ENCODE results near the gene SACM1L.
"Not testable (repeated sequence)": the region's sequence is repeated elsewhere in the genome, so short reads cannot be mapped to it uniquely, and the experiment has no call there.

Gene SACM1L

DNA sequence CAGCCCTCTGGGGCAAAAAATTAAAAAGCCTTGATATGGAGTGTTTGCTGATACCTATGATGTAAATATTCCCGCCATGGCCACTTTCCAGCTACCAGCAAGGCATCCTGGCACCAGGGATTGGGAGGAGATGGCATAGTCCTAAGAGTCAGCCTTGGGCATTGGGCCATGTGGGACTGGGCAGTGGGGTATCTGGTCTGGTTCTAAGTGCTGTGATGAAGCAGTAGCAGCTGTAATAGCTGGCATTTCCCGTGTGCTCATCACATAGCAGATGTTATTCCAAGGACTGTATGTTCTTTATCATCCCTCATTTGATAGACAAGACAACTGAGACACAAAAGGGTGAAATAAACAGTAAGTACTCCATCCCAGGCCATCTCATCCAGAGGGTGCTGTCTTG lies 6.9 kb upstream of the SACM1L start:
- TF ChIP-seq, protein P1, sequence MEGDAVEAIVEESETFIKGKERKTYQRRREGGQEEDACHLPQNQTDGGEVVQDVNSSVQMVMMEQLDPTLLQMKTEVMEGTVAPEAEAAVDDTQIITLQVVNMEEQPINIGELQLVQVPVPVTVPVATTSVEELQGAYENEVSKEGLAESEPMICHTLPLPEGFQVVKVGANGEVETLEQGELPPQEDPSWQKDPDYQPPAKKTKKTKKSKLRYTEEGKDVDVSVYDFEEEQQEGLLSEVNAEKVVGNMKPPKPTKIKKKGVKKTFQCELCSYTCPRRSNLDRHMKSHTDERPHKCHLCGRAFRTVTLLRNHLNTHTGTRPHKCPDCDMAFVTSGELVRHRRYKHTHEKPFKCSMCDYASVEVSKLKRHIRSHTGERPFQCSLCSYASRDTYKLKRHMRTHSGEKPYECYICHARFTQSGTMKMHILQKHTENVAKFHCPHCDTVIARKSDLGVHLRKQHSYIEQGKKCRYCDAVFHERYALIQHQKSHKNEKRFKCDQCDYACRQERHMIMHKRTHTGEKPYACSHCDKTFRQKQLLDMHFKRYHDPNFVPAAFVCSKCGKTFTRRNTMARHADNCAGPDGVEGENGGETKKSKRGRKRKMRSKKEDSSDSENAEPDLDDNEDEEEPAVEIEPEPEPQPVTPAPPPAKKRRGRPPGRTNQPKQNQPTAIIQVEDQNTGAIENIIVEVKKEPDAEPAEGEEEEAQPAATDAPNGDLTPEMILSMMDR (IDR thresholded peaks at IDR 0.05; ENCODE audit: control insufficient read depth, insufficient read depth, low read depth, low read length, missing control alignments), result no peak
- H3K4me3 ChIP-seq (ENCODE audit: control insufficient read depth, low read depth, low read length), result no peak overlapping the region
- no peak for DNase-seq (ENCODE audit: low read depth)

GRCh38 chr3:45682786-45683185 lies 6.4 kb upstream of the SACM1L start:
- DNase-seq (ENCODE audit: low read depth), result no peak
- TF ChIP-seq, protein P1 (IDR thresholded peaks at IDR 0.05; ENCODE audit: control insufficient read depth, insufficient read depth, low read depth, low read length, missing control alignments), result no peak

GRCh38 chr3:45683417-45684326 lies 5.5 kb upstream of the SACM1L start:
- TF ChIP-seq, protein P1 (IDR thresholded peaks at IDR 0.05; ENCODE audit: control insufficient read depth, insufficient read depth, low read depth, low read length, missing control alignments), result no peak
- H3K4me3 ChIP-seq (ENCODE audit: control insufficient read depth, low read depth, low read length), result no peak overlapping the region
- no peak for DNase-seq (ENCODE audit: low read depth)

More at GRCh38 chr3:45682786-45683185, 6.4 kb upstream of the SACM1L start:
- no peak overlapping the region for H3K4me3 ChIP-seq (ENCODE audit: control insufficient read depth, low read depth, low read length)

DNA sequence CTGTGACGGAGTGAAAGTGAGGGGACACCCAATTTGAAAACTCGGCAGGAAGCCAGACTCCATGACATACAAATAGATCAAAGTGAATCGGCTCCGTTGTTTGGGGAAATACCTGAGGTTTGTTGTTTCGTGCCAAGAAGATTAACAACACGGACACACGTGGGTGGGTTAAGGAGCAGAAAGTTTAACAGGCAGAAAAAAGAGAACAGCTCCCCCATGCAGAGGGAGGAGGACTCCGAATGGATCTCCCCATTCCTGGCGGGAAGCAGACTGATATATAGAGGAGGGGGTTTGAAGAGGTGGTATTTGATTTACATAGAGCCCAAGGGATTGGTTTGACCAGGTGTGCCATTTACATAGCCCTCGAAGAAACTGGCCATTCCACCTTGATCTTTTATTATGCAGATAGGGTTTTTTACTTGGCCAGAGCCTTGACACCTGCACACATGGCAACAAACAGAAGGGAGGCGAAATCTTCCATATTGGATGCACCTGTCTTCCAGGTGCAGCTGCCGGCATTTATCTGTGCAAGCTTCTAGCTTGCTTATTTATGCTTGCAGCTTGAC lies 4.8 kb upstream of the SACM1L start:
- DNase-seq (ENCODE audit: low read depth), result no peak
- TF ChIP-seq, protein P1 (IDR thresholded peaks at IDR 0.05; ENCODE audit: control insufficient read depth, insufficient read depth, low read depth, low read length, missing control alignments), result no peak

DNA sequence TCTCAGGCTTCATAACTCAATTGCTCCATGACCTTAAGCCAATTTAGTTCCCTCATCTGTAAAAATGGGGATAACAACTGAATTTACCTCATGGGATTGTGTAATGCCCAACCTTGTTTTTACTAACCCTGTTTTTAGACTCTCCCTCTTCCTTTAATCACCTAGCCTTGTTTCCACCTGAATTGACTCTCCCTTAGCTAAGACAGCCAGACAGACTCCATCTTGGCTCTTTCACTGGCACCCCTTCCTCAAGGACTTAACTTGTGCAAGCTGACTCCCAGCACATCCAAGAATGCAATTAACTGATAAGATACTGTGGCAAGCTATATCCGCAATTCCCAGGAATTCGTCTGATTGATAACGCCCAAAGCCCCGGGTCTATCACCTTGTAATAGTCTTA lies 3.5 kb upstream of the SACM1L start:
- not testable (repeated sequence) for H3K4me3 ChIP-seq (ENCODE audit: control insufficient read depth, low read depth, low read length); DNase-seq (ENCODE audit: low read depth)

More for the DNA sequence above, 4.8 kb upstream of the SACM1L start:
- H3K4me3 ChIP-seq (ENCODE audit: control insufficient read depth, low read depth, low read length), result no peak overlapping the region

- no peak for DNase-seq (ENCODE audit: low read depth)
- TF ChIP-seq, protein P1 (IDR thresholded peaks at IDR 0.05; ENCODE audit: control insufficient read depth, insufficient read depth, low read depth, low read length, missing control alignments), result no peak
- H3K4me3 ChIP-seq (ENCODE audit: control insufficient read depth, low read depth, low read length), result no peak overlapping the region
These were observed 2.3 kb upstream of the SACM1L start for GRCh38 chr3:45686850-45687249.

GRCh38 chr3:45687828-45688193 lies 1.4 kb upstream of the SACM1L start:
- TF ChIP-seq, protein P1 (IDR thresholded peaks at IDR 0.05; ENCODE audit: control insufficient read depth, insufficient read depth, low read depth, low read length, missing control alignments), result no peak
- no peak for DNase-seq (ENCODE audit: low read depth)
- H3K4me3 ChIP-seq (ENCODE audit: control insufficient read depth, low read depth, low read length), result no peak overlapping the region; the same call in 1 of the 2 replicates

Measured in AG09309 (cell line).